NCI-H1417 treated with DMSO at 0.1 percent for 48 hours (cell line): ENCODE results near the gene NGEF.

Source experiments
- DNase-seq: peaks from one replicate; lab custom pipeline; 2025; lab: John Stamatoyannopoulos, UW

The NGEF gene

DNA sequence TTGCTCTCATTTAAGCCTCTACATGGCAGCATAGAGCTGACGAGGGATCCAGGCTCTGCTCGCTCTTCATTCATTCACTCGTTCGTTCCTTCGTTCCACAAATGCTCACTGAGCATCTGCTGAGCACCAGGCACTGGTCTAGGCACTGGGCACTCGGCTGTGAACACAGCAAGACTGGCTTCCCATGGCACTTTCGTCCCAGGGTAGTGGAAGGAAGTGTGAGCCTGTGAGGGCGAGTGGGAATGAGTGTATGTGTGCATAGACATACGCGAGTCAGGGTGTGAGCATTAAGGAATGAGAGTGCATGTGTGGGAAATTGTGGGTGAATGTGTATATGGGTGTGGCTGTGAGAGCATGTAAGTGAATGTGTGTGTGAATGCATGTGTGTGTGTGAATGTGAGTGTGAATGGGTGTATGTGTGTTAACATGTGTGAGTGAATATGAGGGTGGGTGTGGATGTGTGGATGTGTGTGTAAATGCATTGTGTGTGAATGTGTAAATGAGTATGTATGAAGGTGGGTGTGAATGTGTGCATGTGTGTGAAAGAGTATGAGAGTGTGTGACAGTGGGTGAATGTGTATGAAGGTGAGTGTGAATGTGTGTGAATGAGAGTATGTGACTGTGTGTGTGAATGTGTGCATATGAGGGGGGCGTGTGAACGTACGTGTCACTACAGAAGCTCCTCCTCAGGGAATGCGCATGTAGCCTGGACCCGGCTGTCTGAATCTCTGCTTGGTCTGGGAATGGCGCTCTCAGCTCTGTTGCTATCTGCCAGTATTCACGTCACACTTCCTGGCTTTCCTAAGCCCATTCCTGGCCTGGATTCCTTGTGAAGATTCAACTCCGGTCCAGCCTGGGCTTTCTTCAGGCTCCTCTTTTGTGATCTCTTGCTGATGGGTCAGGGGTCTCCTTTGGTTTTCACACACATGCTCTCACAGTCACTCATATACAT lies 114.2 kb downstream of the NGEF start:
- no peak for DNase-seq

- DNase-seq, result no peak
Observed at GRCh38 chr2:232897598-232898408, 115.3 kb downstream of the NGEF start.

- no peak for DNase-seq
Observed at GRCh38 chr2:232896720-232897597, 116.1 kb downstream of the NGEF start.

- no peak for DNase-seq
Observed at GRCh38 chr2:232896111-232896510, 116.9 kb downstream of the NGEF start.

DNA sequence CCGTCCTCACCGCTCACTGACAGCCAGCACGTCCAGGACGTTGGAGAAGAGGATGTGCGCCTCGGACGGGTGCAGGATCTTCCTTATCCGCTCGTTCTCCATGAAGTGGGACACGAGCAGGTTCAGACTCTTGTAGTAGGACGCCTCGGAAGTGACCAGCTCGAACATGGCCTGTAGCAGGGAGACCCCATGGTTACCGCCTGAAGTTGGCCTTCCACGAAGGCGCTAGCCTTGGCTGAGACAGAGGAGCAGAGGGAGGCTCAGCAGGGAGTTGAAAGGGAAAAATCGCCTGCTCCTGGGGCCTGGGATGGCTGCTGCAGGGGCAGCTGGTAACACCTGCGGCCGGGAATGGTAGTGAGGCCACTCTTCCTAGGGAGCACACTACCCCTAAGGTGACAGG lies 118.3 kb downstream of the NGEF start:
- DNase-seq, result no peak

DNA sequence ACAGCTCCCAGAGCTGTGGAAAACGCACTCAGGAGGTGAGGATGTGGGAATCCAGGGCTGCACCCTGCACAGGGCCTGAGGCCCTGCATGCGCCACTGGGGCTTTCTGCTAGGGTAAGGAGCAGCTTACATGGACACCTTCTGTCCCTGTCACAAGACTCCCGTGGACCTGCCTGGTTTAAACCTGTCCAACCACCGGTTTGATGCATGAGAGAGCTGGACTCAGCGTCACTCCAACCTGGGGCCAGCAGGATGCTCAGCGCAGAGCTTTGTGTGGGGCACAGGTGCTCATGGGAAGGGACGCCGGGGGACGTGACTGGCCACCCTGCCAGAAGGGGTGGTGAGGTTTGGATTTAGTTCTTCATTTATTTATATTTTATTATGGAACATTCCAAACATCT lies 118.8 kb downstream of the NGEF start:
- no peak for DNase-seq

DNA sequence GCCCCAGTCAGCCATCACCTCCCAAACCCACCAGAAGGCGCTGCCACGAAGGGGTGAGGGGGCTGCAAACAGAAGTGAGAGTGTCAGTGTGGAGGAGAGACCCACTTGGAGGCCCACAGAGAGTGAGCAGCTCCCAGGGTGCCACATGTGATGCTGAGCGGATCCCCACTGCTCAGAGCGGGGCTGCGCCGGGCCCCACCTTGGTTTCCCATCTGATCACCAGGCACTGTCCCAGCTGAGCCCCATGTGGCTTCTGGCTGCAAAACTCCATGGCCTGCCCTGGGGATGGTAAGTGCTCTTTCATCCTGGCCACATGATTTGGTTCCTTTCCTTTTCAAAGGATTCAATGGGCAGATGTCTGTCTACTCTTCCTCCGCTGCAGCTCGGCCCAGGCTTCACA lies 119.2 kb downstream of the NGEF start:
- no peak for DNase-seq

- no peak for DNase-seq
Observed at GRCh38 chr2:232892843-232893242, 120.2 kb downstream of the NGEF start.

- DNase-seq, result no peak
Observed at GRCh38 chr2:232892221-232892620, 120.8 kb downstream of the NGEF start.

DNA sequence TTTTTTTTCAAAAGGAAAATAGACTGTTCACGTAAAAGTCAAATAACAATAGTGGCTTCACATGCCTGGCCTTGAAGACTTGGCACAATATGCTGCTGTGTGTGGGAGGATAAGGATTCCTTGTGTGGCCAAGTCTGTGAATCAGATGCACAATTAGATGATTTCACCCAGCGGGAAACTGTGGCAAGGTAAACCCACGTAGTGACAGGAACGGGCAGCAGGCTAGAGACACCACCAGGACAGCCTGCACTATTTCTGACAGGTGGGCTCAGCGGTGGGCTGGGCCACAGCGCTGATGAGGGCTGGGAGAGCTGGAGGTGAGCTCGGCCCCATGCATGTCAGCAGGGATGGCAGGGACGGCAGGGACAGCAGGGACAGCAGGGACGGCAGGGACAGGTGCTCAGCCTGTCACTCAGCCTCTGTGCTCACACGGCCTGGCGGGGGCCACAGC lies 121.4 kb downstream of the NGEF start:
- no peak for DNase-seq

- DNase-seq, result peak; percentile 16
Observed at GRCh38 chr2:232890896-232891601, 122.0 kb downstream of the NGEF start.

GRCh38 chr2:232890536-232890895 lies 122.5 kb downstream of the NGEF start:
- no peak for DNase-seq

DNA sequence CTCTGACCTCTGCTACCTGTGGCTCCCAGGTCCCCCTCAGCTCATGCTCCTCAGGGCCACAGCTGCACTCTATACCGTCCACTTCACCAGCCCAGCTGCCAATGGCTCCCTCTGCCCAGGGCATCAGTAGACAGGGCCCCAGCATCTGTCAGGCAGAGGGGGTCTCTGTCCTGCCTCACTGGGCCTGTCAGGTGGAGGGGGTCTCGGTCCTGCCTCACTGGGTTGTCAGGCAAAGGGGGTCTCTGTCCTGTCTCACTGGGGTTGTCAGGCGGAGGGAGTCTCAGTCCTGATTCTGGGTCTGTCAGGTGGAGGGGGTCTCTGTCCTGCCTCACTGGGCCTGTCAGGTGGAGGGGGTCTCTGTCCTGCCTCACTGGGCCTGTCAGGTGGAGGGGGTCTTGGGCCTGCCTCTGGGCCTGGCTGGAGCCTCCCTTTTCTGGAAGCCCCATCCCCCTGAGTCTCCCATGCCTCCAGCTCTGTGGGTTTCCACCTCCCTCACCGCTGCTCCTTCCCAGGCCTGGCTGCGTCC lies 123.1 kb downstream of the NGEF start:
- no peak for DNase-seq

DNA sequence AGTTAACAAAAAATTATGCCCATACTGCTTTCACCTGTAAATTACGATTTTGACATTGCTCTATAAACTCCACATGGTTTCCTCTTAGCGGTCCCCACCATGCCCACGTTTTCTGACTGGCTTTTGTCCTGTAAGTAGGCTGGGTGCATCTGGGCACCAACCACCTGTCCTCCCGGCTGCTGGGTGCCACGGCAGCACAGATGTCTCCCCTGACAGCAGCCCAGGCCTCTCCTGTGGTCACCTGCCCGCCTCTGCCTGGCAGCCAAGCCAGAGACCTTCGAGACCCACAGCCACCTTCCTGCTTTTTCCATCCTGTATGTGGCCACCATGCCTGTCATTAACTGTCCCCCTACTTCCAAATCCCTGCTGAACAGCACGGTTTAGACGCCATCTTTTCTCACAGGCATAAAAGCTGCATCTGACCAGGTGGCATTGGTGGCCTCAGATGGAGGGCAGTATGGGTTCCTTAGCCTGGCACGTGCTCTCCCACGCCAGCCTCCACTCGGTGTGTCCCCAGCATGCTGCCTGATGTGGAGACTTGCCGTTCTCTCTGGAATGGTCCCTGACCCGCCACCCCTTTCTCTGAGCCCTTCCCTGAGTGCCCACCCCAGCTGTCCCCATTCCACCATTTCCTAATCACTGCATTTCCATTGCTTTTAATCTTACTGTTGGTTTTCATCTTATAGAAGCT lies 124.1 kb downstream of the NGEF start:
- DNase-seq, result no peak

DNA sequence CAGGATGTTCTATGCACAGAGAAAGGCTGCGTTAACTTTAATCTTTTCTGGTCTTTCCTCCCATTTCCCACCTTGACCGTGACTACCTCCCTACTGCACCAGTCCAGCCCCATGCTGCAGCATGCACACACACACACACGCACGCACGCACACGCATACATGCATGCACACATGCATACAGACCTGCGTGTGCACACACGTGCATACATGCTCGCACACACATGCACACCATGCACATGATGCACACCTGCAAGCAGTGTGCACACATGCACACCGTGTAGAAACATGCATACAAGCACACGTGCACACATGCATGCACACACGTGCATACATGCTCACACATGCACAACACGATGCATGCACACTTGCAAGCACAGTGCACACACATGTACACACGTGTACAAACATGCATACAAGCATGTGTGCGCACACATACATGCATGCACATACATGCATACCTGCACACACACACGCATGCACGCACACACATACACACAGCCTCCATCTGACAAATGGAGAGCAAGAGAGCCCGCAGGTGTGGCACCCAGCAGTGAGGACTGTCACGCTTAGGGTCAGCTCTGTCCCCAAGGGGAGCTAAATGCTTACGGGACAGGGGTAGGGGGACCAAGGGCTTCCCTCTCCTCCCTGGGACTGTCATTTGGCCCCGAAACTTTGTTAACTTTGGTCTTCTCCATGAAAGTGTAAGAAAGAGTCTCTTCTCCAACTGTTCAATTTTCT lies 124.8 kb downstream of the NGEF start:
- DNase-seq, result no peak

DNA sequence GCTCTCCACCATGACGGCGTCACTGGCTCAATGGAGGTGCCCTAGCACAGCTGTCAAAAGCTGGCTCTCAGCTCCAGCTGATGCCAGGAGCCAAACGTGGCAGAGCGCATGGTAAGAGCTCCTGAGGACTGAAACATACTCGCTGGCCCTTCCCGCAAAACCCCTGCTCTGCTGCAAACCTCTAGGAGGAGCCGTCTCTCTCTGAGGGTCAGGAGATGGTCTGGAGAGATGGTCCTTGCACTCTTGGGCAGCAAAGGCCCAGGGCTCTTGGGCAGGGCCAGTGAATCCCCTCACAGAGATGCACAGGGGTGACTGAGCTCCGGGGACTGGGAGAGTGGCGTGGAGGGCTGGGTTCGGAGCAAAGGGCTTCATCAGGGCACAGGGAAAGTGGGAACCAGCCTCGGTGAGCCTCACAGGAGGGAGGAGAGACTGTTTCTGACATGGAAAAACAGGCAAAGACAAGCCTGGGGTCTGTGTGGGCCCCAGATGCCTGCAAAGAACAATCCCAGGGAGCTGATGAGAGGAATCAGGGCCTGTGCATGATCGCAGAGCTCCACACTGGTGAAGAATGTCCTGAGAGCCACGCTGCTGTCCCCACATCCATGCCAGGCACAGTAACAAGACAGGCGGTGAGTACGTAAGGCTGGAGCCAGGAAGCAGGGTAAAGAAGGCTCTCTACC lies 125.7 kb downstream of the NGEF start:
- DNase-seq, result no peak

DNA sequence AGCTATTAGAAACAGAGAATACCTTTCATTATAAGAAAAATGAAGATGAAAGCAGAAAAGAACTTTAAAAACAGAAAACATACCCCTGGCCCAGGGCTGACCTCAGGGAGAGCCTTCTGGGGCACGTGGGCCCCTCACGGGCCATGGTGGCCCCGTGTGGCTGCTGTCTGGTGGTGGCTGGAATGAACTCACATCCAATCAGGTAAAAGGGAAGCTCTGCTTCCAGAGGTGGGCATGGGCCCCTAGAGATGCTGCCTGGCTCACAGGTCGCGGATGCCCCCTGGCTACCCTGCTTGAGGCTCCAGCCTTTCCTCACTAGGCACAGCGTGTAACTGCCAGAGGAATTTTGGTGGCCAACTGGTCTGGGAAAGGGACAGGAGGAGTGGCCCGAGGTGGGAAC lies 126.4 kb downstream of the NGEF start:
- no peak for DNase-seq

- no peak for DNase-seq
Observed at GRCh38 chr2:232886176-232886575, 126.9 kb downstream of the NGEF start.

- no peak for DNase-seq
Observed at GRCh38 chr2:232885264-232885961, 127.6 kb downstream of the NGEF start.
